Mesothelial cell of epicardium (in vitro differentiated cells): Measurements from ENCODE around the gene HTR3D. TPM values are rescaled to one million over a fixed set of nuclear protein-coding genes. Genes with fewer than 3 reads are reported as not detected.
A peak's percentile ranks its signal among the peaks of the same experiment; 100 is the strongest.
"Not testable (repeated sequence)": the region's sequence is repeated elsewhere in the genome, so short reads cannot be mapped to it uniquely, and the experiment has no call there.

Source experiments
- DNase-seq, 2 experiments: peaks; one replicate each; pipeline ENCODE4 v3.0.0; 2021; ENCODE audit warnings: low spot score in 2 of 2; ENCODE audit not compliant: unreplicated experiment in 2 of 2
- H3K27ac Mint-ChIP-seq: 2 replicates; pipeline ENCODE4 v1.8.0; 2021; ENCODE audit warnings: mixed read lengths
- H3K27me3 Mint-ChIP-seq: 2 replicates; pipeline ENCODE4 v1.8.0; 2021; ENCODE audit warnings: low read depth, mixed read lengths
- H3K36me3 Mint-ChIP-seq: 2 replicates; pipeline ENCODE4 v1.8.0; 2021; ENCODE audit warnings: mixed read lengths
- H3K4me1 Mint-ChIP-seq: 2 replicates; pipeline ENCODE4 v1.8.0; 2021; ENCODE audit warnings: mixed read lengths
- H3K4me3 Mint-ChIP-seq: 2 replicates; pipeline ENCODE4 v1.8.0; 2021; ENCODE audit warnings: mild to moderate bottlenecking, moderate library complexity, mixed read lengths
- H3K9me3 Mint-ChIP-seq: 2 replicates; pipeline ENCODE4 v1.8.0; 2021; ENCODE audit warnings: mixed read lengths
- CTCF ChIP-seq: fragments of 200-600 bp; sonication (generic); IDR thresholded peaks from one replicate; pipeline ENCODE4 v1.5.0; 2021; ENCODE audit warnings: antibody characterized with exemption; ENCODE audit not compliant: unreplicated experiment
- total RNA-seq: library from RNA; stranded (reverse); gene quantifications from 3 replicates; pipeline ENCODE4 v1.2.1, GENCODE V29; 2021

Gene HTR3D
- total RNA-seq, 1 donor from 2014 or later = not detected

GRCh38 chr3:184004476-184004875, 27.1 kb upstream of the HTR3D start:
- no peak for TF ChIP-seq CTCF
- DNase-seq = no peak
- Mint-ChIP-seq H3K4me3 (no peak overlapping the region), H3K36me3 (peaks cover 2% of the 10 kb centered on the region), H3K4me1 (peaks cover 24% of the 10 kb centered on the region), H3K9me3 (no peaks in the 10 kb centered on the region), H3K27me3 (no peaks in the 10 kb centered on the region), H3K27ac (no peak overlapping the region)

- Mint-ChIP-seq H3K36me3 (peaks cover 12% of the 10 kb centered on the region), H3K27me3 (no peaks in the 10 kb centered on the region), H3K9me3 (no peaks in the 10 kb centered on the region), H3K4me3 (peak overlapping the region; percentile 41), H3K4me1 (peaks cover 24% of the 10 kb centered on the region), H3K27ac (peak overlapping the region; percentile 90)
- peak; percentile 50 to 75 for DNase-seq
- no peak for TF ChIP-seq CTCF
Measured at GRCh38 chr3:184005941-184006507, 25.5 kb upstream of the HTR3D start.

- H3K36me3 Mint-ChIP-seq = peaks cover 22% of the 10 kb centered on the region
- not testable (repeated sequence) for DNase-seq, H3K4me3 Mint-ChIP-seq, H3K27me3 Mint-ChIP-seq, H3K9me3 Mint-ChIP-seq
- peaks cover 24% of the 10 kb centered on the region for H3K4me1 Mint-ChIP-seq
- H3K27ac Mint-ChIP-seq = peak overlapping the region; percentile 79
Measured at GRCh38 chr3:184007143-184007813, 24.3 kb upstream of the HTR3D start.

- Mint-ChIP-seq H3K27me3 (no peaks in the 10 kb centered on the region), H3K4me1 (peaks cover 23% of the 10 kb centered on the region), H3K9me3 (peaks cover 11% of the 10 kb centered on the region), H3K27ac (peak overlapping the region; percentile 1), H3K36me3 (peaks cover 29% of the 10 kb centered on the region), H3K4me3 (no peak overlapping the region)
- no peak for DNase-seq
- no peak for TF ChIP-seq CTCF
Measured at GRCh38 chr3:184008161-184008560, 23.4 kb upstream of the HTR3D start.

- H3K4me1 Mint-ChIP-seq = peaks cover 25% of the 10 kb centered on the region
- no peaks in the 10 kb centered on the region for H3K27me3 Mint-ChIP-seq
- no peak overlapping the region for H3K27ac Mint-ChIP-seq
- H3K9me3 Mint-ChIP-seq = peaks cover 11% of the 10 kb centered on the region
- TF ChIP-seq CTCF = no peak
- DNase-seq = no peak
- peaks cover 33% of the 10 kb centered on the region for H3K36me3 Mint-ChIP-seq
- H3K4me3 Mint-ChIP-seq = no peak overlapping the region
Measured at GRCh38 chr3:184011230-184011876, 20.2 kb upstream of the HTR3D start.
